ENCODE results near the gene FAT1.

FAT1 gene

DNA sequence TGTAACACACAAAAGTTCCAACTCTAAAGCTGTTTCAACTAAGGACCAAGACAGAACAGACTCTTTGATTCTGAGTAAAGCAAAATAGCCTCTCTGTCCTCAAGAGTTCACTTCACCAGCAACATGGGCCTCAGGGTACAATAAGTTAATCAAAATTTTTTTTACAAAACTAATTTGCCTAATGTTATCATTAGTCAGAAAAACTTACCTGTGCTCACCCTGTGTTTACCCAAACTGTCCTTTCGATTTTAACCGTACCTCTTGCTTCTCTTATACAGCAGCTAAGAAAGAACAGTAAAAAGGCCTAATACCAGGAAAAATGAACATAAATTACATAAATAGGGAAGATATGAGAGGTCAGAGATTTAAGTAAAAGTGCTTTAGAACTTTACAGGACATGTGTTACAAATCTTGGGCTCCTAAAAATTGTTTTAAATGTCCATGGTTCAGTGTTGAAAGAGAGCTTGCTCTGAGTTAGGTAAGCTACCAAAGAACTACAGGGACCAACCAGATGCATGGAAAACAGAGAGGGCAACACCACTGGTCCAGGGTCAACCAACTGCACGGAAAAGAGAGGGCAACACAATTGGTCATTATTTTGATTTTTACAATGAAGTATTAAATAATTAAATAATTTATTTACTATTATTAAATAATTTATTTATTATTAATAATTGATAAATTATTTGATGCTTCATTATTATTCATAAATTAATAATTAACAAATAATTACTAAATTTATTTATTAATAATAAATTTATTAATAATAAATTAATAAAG, 73.1 kb downstream of the FAT1 start:
- DNase-seq: no peak

DNA sequence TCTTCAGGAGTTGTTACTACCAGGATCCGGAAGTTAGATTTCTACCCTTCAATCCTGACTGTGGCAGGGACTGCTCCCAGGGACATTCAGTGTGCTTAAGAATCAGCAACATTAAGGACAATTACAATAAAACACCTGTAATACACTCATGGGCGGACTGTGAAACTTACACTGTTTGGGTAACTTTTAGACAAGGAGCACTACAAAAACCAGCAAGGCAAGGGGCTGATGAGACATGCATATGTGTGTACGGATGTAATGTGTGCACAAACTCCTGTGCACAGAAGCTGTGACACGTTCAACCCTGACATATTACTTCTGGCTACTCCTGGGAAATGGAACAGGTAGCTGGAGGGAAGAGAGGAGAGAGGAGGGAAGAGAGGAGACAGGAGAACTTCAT, 75.8 kb downstream of the FAT1 start:
- no peak for DNase-seq

DNA sequence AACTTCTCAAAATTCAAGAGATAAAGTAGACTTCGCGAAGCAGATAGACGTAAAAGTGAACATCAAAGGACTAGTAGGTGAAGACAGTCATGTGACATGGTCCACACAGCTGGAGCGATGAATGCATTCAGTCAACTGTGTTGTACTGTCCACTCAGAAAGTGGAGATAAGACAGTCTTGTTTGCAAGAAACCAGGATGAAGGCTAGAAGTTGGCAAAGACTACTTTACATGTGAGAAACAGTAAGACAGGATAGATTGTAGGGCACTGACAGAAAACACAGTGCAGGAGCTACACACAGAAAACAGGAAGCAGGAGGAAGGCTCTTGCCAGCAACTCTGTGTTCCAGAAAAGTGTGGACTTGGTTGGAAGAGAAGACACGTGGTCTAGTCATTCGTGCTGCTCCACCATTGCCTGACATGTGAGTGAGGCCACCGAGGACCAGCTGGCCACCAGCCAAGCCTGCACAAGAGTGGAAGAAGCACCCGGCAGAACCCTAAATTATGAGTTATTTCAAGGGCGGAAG, 78.9 kb downstream of the FAT1 start:
- DNase-seq: no peak

DNA sequence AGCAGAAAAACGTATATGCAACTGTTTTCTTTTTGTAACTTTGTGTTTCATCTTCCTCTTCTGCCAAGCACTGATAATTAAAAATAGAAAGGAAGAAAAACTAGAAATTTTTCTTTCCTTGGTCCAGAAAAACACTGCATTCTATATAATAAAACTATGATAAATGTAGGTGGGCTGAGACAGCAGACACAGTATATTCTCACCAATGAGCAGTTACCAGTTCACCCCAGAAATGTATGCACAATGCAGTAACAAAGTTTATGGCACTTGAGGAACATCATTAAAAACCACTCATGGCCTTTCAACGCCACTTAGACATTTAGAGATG, 79.4 kb downstream of the FAT1 start:
- DNase-seq: no peak

DNA sequence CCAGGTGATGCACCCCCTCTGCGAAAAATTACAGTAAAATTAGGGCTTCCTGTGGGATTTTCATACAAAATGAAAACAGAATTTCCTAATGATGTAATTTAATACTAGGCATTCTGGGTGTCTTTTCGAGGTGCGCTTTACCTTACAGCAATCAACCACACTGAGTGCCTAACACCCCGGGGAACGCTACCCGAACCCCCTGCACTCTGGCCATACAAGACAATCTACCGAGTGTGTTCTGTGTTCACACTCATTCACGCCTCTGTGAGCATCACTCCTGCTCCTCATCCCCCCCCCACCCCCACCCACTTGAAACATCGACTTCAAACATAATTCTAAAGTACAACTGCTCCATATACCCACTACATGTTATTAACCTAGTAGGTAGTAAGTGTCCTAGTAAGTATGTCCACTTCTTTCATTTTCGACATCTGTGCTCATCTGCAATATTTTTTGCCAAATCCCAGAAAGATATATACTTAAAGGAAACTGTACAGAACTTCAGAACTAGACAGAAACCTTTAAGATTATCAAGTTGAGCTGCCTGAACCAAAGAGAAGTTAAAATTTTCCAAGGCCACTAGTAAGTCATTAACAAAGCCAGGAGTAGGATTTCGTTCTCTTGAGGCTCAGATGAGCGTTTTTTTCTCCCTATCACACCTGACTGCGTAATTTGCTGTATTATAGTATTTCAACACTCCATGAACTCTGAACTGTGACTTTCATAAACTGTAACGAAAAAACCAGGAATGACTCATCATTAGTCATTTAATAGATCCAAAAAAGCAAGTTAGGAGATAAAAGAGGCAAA, 80.0 kb downstream of the FAT1 start:
- DNase-seq: no peak

DNA sequence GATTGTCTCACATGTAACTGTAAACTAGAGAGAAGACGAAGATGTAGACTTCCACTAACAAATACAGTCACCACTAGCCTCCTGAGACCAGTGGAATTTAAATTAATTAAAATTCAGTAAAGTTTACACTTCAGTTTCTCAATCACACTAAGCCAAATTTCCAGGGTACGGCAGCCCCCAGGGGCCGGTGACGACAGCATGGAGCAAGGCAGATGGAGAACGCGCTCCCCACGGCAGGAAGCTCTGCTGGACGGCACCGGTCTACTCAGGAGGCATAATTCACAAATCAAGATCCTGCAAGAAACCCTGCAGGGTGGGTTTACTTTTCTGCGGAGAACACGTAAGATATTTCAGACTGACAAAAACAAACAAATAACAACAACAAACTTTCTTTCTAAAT, 80.7 kb downstream of the FAT1 start:
- no peak for DNase-seq

DNA sequence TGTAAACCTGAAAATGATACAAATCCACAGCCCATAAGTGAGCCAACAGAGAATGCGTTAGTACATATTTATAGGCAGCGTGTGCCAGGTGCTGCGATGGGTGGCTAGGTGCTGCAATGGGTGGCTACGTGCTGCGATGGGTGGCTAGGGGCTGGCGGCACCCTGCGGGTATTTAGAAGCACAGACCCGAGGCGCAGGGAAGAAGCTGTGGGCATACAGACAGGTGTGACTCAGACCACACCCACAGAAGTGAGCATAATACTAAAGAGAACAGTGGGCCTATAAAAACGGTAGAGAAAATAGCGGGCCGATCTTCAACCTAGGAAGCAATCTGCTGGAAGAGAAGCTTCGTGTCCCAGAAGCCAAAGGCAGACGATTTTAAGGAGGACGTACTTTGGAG, 81.1 kb downstream of the FAT1 start:
- DNase-seq: no peak

DNA sequence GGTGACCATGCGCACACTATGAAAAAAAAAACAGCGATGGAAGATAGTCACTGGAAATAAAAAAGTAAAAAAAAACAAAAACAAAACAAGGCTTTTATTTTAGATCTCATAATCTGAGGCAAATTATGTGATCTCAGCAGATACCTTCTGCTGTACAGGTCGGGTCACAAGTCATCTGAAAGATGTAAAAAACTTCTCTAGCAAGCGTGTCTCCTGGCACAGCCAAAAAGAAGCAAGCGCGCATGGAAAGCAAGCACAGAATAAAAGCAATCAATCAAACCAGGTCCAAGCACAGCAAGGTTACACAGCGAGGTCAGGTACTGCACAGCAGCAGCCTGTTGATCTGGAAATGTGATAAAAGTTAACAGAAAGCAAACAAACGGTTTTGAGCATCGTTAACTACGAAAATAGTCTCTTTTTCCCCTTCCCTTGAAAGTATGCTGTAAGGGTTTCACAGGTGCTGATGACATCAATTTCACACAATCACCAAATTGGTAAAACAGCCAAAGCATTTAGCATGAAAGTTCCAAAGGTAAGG, 89.0 kb downstream of the FAT1 start:
- DNase-seq: no peak

DNA sequence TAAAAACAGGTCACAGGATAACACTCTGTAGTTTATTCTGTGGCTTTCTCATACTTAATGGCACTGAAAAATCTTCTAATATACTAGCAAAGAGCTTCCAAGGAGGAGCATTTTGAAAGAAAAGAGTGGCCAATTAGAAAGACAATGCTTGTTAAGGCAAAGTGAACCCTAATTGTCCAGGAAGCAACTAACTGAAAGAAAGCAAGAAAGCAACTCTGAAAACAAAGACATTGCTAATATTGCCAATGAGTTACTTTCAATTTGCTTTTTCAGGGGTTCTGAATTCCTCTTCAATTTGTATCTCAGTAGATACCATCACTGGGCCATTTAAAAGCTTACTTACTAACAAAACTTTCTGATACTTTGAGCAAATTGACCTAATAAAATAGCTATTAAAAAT, 89.8 kb downstream of the FAT1 start:
- DNase-seq: no peak

DNA sequence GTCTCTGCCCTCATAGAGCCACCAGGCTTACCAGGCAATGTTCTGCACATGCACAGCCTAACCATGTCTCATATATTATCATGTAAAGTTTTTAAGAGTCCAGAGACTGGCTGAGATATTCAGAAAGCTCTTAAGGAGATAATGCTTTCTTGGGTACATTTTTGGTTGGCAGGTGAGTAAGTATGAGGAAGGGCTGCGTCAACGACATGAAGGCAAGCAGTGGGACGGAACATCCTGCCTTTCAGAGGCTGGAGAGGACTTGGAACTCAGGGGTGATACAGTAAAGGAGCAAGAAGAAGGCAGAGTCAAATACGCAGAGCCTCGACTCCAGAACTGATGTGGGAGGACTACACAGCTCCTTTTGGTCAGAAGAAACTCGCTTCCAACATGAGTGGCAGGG, 93.5 kb downstream of the FAT1 start:
- no peak for DNase-seq

DNA sequence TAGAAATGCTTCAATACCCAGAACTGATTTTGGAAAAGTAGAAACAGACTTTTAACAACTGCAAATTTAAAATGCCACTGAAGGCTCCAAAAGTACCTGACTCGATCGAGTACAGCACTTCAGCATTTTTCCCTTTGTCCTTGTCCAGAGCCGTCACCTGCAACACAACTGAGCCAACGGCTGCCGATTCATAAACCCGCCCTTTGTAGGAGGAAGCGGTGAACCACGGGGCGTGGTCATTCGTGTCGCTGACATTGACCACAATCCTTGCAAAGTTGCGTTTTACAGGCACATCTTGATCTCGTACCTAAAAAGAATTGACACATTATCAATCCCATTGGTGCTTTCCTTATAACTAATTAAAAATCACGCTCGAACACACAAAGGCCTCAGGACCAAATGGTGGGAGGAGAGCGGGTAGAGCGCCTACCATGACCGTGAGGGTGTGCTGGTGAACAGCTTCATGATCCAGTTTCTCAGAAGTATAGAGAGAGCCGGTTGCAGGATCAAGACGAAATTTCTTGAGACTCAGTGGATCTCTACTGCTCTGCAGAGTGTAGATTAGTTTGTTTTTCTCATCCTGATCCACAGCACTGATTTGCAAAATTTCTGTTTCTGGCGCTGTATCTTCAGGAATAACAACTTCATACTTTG, 95.5 kb downstream of the FAT1 start:
- no peak for DNase-seq

DNA sequence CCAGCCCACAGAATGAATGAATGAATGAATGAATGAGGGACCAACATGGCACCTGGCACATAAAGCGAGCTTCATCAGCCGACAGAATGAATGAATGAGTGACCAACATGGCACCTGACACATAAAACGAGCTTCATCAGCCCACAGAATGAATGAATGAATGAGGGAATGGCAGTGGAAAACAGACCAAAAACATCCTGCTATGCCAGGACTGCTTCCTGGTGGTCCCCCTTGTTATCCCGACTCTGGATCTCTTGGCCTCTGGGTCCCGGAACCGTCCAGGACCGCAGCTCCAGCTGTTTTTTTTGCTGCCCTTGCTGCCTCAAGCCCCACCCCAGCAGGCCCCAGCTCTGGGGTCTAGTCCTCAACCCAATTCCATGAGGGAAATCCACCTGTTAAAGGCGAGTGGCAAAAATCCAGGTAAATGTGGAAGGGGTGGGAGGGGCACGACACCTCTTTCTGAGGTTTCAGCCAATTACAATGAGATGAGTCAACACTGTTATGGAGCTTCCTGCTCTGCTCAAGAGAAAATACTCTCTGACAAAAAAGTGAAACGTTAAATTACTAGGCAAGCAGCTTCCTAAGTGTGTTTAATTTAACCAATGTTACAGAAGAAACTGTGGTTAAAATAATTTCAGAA, 96.3 kb downstream of the FAT1 start:
- no peak for DNase-seq

DNA sequence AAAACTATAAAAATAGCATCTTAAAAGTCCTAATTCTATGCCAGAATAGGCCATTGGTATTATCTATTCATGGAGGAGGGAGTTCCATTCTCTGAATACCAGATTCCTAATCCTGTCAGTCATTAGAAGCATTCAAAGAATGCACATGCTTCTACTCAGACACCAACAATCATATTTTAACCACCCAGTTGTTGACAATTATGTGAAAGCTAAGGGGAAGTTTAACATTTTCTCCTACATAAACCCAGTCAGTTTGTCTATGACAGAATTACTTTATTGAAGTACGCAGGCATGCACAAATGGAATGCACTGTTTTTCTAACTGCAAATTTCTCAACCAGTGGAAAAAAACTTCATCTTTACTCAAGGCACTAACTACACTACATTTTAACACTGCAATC, 98.7 kb downstream of the FAT1 start:
- no peak for DNase-seq

DNA sequence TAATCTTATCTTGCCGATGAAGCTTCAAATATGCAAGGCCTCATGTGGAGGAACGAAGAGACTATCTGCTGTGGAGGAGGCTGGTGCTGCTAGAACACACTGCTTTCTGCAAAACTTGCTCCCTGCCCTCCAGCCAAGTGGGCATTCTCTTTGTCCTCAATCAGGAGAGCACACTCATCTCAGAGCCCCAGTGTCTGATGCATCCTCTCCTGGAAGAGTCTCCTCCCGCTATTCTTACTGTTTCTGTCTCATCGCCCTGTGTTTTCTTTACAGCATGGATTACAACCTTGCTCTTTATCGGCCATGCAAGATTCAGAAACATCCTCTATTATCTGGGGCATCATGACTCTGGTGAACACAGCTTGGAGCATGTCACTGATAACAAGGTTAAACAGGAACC, 100.1 kb downstream of the FAT1 start:
- no peak for DNase-seq

DNA sequence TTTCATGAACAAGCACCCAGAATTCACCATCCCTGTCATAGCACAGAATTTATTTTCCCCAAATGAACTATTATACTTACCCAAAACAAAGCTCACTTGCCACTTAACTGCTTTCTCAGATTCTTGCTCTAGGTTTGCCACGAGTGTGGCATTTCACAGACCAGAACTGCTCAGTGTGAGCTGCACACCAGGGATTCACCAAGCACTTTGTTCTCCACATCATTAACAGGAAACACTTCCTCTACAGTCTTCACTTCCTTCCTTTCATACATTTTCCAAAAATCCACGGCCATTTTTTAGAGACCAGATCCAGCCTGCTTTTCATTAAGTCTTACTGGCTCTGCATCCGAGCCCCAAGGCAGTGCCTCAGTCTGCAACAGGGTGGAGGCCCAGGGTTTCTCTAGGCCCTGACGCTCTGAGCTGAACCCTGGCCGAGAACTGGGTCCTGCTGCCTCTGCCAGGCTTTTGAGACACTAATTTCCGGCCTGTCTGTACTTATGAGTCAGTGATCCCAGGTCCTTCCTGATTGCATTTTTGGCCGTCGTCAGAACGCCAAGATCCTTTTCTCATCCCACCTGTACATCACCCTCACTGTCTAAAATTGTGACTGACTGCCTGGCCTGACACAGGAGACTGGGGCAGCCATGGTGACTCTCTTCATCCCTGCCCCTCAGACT, 100.7 kb downstream of the FAT1 start:
- no peak for DNase-seq

DNA sequence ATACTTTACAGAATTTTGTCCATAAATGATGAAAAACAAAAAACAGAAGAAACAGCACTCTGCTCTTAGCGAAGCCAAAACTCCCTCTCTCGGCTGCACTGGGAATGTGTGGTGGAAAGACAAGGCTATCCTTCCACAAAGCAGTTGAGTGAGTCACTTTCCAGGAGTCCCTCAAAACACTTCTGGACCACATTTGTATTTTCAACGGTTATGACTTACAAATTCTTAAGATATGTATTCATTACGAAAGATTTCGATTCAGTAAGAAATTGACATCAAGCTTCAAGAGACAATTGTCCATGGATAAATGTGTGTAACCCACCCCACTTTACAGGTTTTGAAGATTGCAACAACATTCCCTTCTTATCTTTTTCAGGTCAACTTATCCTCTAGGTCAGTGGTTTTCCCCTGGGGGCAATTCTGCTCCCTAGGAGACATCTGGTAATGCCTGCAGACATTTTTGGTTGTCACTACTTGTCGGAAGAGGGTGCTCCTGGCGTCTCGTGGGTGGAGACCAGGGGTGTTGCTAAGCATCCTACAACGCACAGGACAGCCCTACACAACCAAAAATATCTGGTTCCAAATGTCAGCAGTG, 101.6 kb downstream of the FAT1 start:
- DNase-seq: no peak

DNA sequence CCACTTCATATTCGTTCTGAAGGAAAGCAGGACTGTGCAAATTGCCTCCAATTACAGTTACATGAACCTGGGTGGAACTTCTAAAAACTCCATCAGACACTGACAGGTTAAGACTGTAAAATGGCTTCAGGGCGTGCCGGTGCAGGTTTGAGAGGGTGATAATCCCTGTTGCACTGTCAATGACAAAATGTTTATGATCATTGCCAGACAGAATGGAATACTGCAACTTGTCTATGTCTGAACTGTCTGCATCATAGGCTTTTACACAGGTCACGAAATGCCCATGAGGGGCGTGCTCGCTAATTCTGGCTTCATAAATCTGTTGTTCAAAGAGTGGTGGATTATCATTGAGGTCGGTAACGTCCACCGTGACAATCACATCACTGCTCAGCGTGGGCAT, 104.6 kb downstream of the FAT1 start:
- no peak for DNase-seq

DNA sequence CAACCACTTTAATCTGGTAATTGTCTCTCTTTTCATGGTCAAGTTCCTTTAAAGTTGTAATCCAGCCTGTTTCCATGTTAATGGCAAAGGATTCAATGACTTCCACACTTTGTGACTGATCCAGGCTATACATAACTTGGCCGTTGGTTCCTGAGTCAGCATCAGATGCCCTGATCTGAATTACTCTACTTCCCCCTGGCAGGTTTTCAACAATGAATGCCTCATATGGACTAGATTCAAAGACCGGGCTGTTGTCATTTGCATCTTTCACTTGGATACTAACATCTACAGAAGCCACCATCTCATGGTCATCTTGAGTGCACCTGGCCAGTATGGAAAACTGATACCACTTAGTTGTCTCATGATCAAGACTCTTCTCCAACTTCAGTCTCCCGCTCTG, 105.7 kb downstream of the FAT1 start:
- DNase-seq: no peak

DNA sequence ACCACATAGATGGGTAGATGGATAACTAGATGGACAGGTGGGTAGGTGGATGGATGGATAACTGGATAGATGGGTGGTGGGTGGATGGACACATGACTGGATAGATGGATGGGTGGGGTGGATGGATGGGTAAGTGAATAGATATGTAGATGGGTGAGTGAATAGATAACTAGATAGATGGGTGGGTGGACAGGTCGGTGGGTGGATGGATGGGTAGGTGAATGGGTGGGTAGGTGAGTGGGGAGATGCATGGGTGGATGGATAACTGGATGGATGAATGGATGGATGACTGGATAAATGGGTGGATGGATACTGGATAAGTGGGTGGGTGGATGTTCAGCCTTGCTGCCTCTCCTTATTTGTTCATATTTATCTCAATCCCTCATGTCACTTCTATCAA, 116.2 kb downstream of the FAT1 start:
- no peak for DNase-seq

DNA sequence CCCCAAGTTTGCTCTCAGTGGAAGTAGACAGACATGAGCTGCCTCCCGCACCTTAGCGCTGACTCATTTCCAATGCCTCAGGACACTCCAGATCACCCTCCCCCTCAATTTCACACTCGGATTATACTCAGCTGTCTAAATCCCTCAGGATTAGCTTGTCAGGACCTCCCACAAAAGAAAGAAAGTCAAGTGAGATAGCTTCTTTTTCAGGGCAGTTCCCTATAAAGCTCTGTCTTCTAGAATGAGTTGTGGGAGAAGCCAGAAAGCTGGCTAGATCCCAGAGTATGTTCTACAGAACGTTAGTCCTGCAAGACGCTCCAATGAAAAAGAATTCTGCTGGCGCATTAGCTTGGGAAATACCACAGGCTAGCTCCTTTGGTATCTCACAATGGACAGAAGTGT, 117.1 kb downstream of the FAT1 start:
- no peak for DNase-seq

DNA sequence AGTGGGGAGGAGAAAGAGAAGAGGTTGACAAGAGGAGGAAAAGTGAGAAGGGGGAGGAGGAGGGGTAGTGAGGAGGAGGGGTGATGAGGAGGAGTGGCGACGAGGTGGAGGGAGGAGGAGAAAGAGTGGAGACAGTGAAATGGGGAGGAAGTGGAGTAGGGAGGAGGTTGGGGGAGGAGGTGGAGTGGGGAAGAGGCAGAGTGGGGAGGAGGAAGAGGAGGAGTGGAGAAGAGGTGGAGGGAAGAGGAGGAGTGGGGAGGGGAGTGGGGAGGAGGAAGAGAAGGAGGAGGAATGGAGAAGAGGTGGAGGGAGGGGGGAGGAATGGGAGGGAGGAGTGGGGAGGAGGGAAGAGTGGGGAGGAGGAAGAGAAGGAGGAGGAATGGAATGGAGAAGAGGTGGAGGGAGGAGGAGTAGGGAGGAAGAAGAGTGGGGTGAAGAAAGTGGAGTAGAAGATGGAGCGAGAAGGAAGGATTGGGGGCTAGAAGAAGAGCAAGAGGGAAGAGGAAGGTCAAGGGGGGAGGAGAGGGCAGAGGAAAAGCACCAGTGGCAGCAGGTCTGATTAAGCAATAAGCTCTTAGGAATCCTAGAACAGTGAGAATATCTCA, 118.3 kb downstream of the FAT1 start:
- DNase-seq: no peak
